ENCODE measurements around the gene SGPL1.

The SGPL1 gene

GRCh38 chr10:70807556-70807955, 8.2 kb upstream of the SGPL1 start:
- no peak for DNase-seq (ENCODE audit: extremely low read depth in 1 of 2, low read depth in 1 of 2)

GRCh38 chr10:70809011-70809611, 6.6 kb upstream of the SGPL1 start:
- DNase-seq (ENCODE audit: extremely low read depth in 1 of 2, low read depth in 1 of 2): no peak

- no peak for DNase-seq (ENCODE audit: extremely low read depth in 1 of 2, low read depth in 1 of 2)
Observed at GRCh38 chr10:70809726-70810125, 6.0 kb upstream of the SGPL1 start.

GRCh38 chr10:70810967-70811366, 4.8 kb upstream of the SGPL1 start:
- no peak for DNase-seq (ENCODE audit: extremely low read depth in 1 of 2, low read depth in 1 of 2)

GRCh38 chr10:70811881-70812280, 3.9 kb upstream of the SGPL1 start:
- no peak for DNase-seq (ENCODE audit: extremely low read depth in 1 of 2, low read depth in 1 of 2)

- no peak for DNase-seq (ENCODE audit: extremely low read depth in 1 of 2, low read depth in 1 of 2)
Observed at GRCh38 chr10:70812814-70813213, 2.9 kb upstream of the SGPL1 start.

GRCh38 chr10:70814126-70814525, 1.6 kb upstream of the SGPL1 start:
- no peak for DNase-seq (ENCODE audit: extremely low read depth in 1 of 2, low read depth in 1 of 2)

GRCh38 chr10:70816220-70816894, 609 bp downstream of the SGPL1 start:
- peak in 1 of 2 donors; percentile 5 for DNase-seq (ENCODE audit: extremely low read depth in 1 of 2, low read depth in 1 of 2)

GRCh38 chr10:70820976-70821750, 5.4 kb downstream of the SGPL1 start:
- no peak for DNase-seq (ENCODE audit: extremely low read depth in 1 of 2, low read depth in 1 of 2)

GRCh38 chr10:70822076-70822820, 6.5 kb downstream of the SGPL1 start:
- DNase-seq (ENCODE audit: extremely low read depth in 1 of 2, low read depth in 1 of 2): no peak

GRCh38 chr10:70827086-70827757, 11.5 kb downstream of the SGPL1 start:
- DNase-seq (ENCODE audit: extremely low read depth in 1 of 2, low read depth in 1 of 2): no peak

GRCh38 chr10:70828923-70829322, 13.2 kb downstream of the SGPL1 start:
- no peak for DNase-seq (ENCODE audit: extremely low read depth in 1 of 2, low read depth in 1 of 2)

GRCh38 chr10:70829543-70829942, 13.8 kb downstream of the SGPL1 start:
- no peak for DNase-seq (ENCODE audit: extremely low read depth in 1 of 2, low read depth in 1 of 2)

- DNase-seq (ENCODE audit: extremely low read depth in 1 of 2, low read depth in 1 of 2): no peak
Observed at GRCh38 chr10:70830164-70830563, 14.4 kb downstream of the SGPL1 start.

GRCh38 chr10:70832221-70832620, 16.5 kb downstream of the SGPL1 start:
- no peak for DNase-seq (ENCODE audit: extremely low read depth in 1 of 2, low read depth in 1 of 2)

- DNase-seq (ENCODE audit: extremely low read depth in 1 of 2, low read depth in 1 of 2): no peak
Observed at GRCh38 chr10:70832852-70833528, 17.2 kb downstream of the SGPL1 start.

GRCh38 chr10:70833601-70834000, 17.9 kb downstream of the SGPL1 start:
- no peak for DNase-seq (ENCODE audit: extremely low read depth in 1 of 2, low read depth in 1 of 2)

- DNase-seq (ENCODE audit: extremely low read depth in 1 of 2, low read depth in 1 of 2): no peak
Observed at GRCh38 chr10:70834021-70834420, 18.3 kb downstream of the SGPL1 start.

GRCh38 chr10:70834441-70835151, 18.8 kb downstream of the SGPL1 start:
- no peak for DNase-seq (ENCODE audit: extremely low read depth in 1 of 2, low read depth in 1 of 2)

GRCh38 chr10:70836319-70836718, 20.6 kb downstream of the SGPL1 start:
- DNase-seq (ENCODE audit: extremely low read depth in 1 of 2, low read depth in 1 of 2): no peak

Measured in activated CD8-positive, alpha-beta memory T cell treated with anti-CD3 and anti-CD28 coated beads for 1 hour (primary cell).